Fibroblast of skin of left biceps (primary cell): ENCODE results near the gene MACROH2A1.

Experiments
- DNase-seq, 2 experiments: peaks; one replicate each; pipeline ENCODE4 v3.0.0-alpha.2; 2013; ENCODE audit warnings: low read depth in 2 of 2

Gene MACROH2A1

DNA sequence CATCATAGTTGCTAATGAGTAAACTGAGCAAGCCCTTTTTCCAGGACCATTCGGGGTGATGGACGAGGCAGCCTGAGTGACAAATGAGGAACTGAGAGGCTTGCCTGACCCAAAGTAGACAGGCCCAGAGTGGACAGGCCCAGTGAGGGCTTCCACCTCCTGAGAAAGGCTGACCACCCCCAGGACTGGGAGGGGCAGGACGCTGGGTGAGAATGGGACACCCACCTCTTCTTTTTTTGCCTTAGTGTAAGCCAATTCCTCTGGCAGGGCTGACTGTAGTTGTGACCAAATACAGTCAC is 68.3 kb downstream of the MACROH2A1 start:
- no peak for DNase-seq

DNA sequence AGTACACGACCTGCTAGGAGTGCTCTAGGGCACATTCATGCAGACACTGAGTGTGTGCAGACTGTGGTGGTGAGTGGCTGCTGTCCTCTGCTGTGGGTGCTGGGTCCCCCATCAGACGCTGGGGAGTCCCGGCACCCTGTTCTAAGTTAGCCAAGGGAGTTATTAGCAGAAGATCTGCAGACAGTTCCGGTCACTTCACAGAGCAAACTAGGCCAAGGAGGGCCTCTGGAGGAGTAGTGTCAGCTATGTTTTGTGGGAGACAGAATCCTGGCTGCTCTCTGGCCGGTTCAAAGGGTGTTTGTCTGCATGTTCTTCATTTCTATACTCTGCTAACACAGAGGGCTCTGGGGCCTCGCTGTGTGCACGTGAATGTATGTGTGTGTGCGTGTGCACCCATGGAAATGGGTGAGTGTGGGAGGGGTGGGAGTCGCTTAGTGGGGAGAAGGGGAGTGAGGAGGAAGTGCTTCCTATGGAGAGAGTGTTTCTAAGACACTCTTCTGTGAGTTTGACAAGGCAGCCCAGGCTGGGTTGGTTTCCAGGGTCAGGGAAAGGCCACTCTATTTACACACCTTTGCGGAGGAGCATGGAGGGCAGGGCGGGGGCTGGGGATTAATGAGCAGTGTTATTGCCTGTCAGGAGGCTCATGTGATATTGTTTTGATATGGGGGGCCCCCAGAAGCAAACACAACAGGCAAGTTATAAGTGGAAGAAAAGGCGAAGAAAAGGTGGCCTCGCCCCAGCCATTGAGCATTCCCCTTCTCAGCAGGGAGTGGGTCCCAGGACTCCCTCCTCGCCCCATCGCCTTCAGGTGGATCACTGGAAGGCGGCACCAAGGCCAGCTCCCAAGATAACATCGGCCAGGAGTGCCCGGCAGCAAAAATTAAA is 68.9 kb downstream of the MACROH2A1 start:
- DNase-seq = no peak

DNA sequence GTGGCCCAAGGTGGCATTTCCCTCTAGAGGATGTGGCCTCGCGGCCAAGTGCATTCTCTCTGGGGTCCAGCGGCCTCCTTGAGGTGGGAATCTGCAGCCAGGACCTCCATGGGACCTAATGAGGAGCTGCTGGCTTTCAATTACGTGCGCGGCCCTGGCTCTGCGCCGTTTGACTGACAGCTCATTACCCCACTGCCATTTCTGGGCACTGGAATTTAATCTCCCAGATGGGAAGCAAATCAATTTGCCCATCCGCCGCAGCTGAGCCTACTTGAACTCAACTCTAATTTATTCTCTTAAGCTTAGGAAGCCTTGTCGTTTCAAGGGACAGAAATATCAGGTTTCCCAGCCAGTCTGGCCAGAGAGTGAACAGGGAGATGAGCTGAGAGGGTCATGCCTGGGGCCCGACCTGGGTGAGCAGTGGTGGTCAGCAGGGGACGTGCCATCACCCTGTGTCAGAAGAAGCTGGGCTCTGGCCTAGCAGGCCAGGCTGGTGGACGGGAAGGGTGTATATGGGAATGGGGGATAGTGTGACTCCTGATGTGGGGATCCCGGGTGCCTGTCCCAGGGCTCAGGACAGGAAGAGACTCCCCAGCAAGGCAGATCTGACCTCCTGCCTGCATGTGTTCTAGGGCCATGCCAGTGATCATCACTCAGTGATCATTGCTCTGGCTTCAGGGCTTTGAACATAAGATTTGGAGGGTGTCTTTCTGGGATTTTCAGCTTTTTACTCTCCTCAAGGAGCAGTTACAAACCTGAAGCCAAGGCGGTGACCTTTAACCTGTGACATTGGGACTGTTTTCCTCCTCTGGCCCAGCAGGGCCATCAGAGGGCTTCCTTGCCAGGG is 69.7 kb downstream of the MACROH2A1 start:
- no peak for DNase-seq

DNA sequence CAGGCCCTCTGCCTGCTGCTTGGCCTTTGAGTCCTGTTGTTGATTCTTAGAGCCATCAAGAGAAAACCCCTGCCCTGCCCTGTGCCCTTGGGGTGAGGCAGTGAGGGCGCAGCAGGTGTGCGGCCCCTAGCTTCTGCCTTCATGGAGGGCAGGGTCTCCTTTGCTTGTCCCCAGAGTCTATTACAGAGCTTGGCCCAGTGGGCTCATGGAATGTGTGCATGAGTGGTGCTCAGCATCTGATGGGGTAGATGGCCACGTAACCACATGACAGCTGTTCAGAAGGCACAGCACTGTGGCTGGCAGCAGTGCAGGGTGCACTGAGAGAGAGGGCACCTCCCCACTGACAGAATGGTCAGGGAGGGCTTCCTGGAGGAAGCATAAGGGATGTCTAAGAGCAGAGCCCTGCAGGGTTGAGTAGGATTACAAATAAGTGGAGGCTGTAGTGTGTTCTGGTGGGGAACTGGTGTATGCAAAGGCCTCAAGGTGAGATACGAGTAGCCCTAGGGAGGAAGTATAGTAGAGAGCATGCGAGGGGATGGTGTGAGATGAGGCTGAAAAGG is 70.8 kb downstream of the MACROH2A1 start:
- DNase-seq = no peak

DNA sequence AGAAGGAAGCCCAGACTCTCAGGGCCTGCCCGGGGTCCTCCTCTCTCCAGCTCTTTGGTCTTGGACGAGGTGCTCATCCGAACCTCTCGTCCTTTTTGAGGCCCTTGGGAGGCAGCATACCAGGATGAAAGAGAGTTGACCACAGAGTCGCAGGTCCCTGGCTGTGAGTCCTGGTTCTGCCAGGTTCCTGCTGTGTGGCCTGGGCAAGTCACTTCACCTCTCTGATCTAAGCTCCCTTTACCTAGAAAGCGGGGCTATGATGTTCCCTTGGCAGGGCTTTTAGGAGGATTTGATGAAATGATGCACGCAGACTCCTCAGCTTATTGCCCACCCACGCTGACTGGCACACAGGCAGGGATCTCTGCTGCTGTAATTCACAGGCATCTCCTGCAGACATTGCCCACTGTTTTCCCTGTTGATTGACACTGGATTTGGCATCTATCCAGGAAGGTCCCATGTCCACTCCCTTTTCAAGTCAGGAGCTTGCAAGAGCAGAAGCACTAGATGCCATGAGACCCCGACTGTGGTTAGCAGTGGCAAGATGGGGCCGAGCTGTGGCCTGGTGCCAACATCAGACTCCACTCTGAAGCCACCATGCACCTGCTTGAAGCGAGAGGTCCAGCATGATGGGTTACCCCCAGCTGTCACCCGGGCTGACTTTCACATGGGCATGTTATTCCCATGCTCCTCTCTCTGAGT is 71.5 kb downstream of the MACROH2A1 start:
- DNase-seq = no peak

DNA sequence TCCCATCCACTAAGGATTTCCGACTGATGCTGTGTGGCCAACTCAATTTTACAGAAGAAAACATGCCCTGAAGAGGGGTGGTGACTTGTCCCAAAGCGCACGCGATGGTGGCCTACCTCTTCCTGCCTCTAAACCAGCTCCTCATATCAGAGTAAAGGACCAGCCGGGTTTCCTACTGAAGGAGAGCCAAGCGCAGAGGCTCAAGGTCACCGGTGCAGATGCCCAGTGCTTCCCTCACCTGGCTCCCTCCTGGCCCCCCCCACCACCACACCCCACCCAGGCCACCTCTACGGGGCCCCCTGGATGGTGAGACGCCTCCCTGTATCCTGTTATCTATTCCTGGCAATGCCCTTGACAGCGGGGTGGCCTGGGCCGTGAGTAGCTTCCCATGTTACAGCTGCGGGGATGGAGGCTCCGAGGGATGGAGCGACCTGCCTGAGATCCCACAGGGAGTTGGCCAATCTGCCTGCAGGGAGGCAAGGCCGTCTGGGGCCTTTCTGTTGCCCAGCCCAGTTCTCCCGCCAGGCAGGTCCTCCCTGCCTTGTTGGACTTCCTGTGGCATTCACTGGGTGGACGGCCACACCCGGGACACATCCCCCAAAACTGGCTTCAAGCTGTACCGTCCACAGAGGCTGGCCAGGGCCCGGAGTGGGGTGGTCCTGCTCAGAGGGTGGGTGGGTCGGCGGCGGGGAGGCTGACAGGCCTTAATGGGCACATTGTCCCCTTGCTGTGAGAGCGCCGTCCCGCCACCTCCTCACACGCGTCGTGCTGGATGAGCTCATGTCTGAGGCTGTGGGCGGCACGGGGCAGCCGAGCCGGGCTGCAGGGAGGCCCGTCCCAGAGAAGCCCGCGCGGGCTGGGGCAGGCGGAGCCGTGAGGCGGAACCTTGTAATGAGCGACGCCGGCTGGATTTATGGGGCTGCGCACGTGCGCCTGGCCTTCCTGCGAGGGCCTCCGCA is 72.5 kb downstream of the MACROH2A1 start:
- no peak for DNase-seq

DNA sequence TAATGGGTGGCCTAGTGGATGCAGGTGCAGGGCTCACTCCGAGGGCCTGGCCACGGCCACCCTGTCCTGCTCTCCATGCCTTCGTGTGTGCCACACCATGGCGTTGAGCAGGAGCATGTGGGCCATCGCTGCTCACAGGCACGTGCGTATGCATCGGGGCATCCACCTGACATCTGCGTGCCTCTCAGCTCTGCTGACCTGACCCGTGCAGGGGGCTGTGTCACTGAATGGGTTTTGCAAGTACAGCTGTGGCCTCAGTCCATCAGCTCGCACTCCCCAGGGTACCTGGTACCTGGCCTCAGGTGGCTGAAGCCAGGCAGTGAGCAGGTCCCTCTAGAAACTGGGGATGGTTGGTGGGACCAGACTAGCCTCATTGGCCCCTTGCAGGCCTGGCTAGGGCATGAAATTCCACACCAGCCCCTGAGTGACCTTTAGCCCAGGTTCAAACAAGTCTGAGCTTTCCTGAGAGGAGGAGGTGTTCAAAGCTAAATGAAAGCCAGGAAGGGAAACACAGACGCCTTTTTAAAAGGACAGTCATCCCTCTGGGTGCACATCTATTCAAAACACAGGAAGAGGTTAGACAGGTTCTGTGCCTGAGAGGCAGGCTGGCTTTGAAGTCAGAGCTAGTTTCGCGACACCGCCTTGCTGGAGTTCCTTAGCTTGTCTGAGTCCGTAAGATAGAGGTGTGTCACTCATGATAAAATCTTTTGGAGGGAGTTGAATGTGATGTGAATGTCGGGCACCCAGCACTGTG is 74.0 kb downstream of the MACROH2A1 start:
- no peak for DNase-seq

DNA sequence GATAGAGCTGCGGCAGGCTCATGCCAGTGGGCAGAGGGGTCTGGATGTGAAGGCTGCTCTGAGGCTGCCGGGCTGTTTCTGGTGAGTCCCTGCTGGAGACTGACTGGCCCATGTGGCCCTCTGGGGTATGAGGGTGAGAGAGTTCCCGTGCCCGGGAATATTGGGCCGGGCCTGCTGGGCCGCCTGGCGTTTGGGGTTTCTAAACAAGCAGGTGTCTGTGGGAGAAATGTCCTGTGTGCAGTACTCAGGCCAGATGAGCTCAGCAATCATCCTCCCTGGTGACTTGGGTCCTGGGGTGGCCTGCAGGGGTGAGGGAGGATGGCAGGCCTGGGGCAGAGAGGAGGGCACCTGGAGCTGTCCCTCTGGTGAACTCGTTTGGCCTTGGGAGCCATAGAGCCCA is 74.9 kb downstream of the MACROH2A1 start:
- DNase-seq = no peak

DNA sequence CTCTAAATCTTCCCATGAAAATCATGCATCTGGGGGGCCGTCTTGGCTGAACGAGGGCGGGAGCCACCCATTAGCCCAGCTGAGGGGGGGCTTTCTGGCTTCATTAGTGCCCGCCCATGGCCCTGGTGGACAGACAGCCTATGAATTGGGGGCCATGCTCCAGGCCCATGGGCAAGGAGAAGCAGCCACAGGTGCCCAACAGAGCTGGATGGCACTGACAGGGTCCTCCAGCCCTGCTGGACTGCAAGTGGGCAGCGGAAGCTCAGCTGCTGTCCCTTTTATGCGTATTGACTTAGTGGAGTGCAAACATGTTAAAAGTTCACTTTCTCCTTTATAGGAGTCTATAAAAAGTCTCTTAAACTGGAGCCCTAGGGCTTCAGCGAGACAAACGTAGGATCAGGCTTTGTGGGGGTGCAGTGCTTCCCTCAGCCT is 75.3 kb downstream of the MACROH2A1 start:
- no peak for DNase-seq

DNA sequence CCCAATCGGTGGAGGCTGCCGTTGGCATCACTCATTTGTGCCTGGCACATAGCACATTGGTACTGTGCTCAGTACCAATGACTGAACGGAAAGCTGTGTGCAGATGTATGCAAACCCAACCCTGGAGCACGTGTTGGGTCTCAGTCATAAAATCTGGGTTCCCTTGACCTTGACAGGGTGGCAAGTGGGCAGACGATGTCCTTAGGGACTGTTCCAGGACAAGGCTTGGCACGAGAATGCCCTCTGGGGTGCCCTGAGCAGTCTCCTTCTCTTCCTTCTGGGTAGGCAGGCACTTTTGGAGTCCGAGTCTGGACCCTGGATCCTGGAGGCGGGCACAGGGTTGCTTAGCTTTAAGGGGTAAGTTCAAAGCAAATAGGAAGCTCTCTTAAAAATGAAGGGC is 75.8 kb downstream of the MACROH2A1 start:
- DNase-seq = no peak

DNA sequence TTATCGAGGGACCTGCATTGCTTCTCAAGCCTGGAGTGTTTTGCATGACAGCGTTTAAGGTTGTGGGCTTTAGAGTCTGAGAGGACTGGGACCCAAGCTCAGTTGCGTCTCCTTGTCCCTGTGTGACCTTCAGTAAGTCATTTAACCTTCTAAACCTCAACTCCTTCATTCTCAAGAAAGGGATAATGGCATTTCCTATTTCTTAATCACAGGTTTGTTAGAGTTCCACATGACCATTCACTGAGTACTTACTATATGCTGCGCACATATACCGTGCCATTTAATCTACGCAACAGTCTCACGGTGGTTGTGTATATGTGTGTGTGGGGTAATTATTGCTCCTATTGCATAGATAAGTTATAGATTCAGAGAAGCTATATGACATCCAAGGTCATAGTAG is 76.3 kb downstream of the MACROH2A1 start:
- no peak for DNase-seq

DNA sequence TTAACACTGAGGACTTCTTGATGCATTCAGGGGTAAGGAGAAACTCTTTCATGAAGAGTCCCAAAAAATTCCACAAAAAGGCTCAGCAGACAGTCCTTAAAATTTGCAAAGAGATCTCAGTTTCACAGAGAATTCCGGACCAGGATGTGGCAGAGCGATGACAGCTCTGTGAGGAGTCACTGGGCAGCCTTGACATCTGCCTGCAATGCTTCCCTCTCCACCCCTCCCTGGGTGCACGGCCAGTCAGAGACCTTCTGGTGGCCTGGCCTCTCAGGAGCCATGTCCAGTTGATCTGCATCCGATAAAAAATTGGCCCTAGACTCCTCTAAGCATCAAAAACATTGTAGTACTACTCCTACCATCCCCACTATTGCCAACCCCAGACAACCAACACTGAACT is 76.8 kb downstream of the MACROH2A1 start:
- no peak for DNase-seq

DNA sequence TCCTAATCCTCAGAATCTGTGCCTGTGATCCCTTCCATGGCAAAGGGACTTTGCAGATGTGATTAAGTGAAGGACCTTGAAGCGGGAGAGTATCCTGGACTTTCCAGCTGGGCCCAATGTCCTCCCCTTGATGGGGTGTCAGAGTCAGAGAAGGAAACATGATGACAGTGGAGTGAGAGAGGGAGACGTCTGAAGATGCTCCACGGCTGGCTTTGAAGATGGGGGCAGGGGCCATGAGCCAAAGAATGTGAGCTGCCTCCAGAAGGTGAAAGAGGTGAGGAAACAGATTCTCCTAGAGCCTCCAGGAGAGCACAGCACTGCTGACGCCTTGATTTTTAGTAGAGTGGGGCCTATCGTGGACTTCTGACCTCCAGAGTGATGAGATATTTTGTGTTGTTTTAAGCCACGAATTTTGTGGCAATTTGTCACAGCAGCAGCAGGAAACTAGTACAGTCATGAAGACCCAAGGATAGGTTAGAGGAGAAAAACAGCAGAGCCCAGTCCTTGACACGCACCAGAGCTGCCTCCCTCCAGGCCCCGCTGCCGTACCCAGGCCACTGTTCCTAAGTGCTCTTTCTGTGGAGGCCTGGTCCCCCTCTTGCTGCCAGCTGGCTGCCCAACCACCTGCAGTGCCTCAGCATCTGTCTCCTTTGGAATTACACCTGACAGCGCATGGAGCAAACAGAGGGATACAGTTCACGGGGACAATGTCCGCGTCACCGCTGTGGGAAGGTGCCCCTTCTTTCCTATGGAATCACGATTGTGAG is 78.1 kb downstream of the MACROH2A1 start:
- no peak for DNase-seq

DNA sequence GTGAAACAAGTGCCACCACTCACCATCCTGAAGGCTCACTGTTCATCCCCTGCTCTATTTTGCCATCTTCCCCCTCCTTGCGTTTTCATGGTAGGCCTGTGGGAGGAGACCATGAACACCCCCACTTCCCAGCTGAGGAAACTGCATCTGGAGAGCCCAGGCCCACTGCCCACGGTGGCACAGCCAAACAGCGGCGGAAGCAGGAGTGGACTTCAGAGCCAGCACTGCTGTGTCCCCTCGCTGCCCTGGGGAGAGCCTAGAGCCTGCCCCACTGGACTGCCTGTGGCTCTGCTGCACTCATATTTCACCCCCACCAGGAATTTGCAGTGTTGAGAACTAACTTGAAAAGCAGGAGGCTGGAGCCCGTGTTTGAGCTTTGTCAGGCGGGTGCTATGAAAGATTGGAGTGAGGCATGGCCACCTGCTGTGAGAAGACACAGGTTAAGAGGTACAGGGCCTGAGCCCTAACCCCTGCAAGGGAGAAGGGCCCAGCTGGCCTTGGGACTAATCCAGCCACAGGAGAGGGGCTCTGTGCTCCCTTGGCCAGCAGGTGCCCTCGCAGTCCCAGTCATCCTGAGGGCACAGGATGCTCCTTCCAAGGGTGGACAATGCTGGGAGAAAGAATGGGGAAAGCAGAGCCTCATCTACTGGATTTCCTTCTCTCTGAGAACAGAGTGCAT is 79.0 kb downstream of the MACROH2A1 start:
- no peak for DNase-seq

DNA sequence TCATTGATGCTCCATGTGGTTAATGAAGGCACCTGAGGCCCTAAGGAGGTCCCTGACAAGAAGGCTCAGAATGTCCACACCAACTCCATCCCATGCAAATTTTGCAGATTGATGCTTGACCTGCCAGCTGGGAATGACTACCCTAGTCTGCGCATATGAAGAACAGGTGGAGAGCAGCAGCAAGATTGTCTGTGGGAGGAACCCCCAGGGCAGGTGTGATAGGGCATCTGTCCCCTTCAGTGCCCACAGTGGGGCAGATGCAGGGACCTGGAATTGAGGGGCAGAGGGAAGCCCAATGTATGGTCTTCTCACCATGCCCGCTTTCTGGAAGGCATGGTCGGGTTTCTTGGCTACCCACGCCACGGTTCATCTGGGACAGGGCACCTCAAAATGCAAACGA is 79.6 kb downstream of the MACROH2A1 start:
- DNase-seq = no peak

DNA sequence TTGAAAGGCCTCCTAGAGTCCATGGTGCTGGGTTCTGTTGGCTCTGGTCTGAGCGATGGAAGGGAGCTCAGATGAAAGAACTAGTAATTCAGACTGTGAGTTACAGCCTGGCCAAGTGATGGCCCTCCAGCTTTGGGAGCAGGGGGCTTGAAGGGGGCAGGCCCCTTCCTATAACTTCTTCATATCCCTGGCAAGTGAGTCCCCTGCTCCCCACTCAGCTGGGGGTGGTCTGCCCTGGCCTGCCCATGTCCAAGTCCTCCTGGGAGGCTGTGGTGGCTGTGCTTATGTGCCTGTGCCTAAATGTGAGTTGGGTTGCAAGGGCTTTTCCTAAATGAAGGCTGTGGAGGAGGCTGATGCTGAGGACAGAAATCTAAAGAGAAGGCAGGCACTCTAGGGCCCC is 80.1 kb downstream of the MACROH2A1 start:
- DNase-seq = no peak

DNA sequence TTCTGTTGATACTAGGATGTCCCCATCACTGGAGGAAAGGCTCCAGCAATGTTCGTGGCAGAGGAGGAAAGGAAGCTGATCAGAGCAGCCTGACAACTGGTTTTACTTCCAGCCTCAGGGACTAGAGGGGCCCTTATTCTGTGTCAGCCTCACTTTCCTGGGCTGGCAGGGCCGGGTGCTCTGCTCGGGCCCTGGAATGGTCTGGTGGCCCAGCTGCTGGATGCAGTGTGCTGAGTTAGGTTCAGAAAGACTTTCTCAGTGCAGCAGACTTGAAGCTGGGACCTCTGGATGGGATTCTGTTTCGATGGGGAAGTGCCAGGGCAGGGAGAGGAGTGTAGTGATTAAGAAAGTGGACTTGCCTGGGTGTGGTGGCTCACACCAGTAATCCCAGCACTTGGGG is 81.0 kb downstream of the MACROH2A1 start:
- DNase-seq = no peak

DNA sequence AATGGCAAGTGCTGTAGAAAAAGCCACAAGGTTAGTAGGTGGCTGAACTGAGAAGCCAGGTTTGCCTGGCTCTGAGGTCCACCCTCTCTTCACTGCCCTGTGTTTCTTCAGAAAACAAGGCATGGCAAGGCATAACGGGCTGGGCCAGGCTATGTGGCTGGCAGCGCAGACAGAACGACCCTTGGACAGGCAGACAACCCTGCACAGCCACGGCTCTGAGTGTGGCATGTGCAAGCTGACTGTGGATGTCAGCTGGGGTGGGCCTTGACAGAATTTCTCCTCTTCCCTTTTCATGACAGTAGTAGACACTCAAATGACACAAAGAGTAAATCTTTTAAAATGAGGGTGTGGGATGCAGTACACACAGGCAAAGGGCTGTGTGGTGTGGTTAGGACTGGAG is 81.7 kb downstream of the MACROH2A1 start:
- DNase-seq = no peak

DNA sequence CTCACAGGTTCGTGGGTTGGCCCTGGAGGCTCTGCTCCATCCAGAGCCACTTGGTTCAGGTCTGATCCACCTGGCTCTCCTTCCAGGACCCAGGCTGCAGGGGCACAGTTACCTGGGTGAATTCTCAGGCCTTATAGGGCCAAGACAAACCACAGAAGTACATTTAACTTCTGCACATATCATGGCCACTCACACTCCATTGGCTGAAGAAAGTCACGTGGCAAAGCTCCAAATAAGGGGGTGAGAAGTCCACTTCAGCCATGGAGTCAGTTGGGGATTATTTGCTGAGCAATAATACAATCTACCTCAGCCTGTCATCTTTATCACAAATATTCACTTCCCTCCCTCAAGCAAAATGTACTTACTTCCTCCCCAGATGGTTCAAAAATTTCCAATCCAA is 83.6 kb downstream of the MACROH2A1 start:
- DNase-seq = no peak
